ENCODE results near the gene KCNK1.

The KCNK1 gene

DNA sequence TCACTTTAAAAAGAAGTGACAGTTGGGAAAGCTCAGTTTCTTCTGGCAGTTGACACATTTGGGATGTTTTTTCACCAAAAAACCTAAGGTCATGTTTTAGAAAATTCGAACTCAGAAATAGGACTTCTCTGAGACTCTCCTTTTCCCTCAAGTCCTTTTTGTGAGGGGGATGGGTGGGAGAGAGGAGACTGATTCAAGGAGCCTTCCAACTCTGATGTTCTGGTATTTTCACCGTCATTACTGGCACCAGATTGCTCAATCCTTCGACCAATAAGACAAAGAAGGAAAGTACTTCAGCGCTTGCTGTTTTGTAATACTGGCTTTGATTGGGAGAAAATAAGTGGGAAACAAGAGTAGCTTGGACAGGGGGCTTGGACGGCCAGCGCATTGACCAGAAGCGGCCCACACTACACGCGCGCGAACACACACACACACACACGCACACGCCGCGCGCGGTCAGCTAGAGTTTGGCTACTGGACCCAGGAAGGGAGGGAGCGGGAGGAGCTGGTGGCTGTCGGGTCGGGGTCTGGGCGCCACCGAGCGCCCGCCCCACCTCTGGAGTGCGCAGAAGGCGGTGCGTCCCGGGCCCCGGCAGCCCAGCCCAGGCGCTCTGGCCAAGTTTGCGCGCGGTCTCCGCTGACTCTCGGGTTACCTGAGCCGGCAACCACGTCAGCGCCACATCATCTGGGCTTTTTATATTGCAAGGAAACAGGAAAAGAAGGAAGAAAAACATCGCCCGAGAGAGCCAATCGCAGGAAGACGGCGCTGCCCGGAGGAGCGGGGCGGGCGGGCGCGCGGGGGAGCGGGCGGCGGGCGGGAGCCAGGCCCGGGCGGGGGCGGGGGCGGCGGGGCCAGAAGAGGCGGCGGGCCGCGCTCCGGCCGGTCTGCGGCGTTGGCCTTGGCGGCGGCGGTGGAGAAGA, at the start of gene KCNK1:
Gene KCNK1 (plus strand): TSS at position 855 of the 921 bp plus-strand sequence. CDS start 66 bp downstream, at position 921.
- DNase-seq (ENCODE audit: low read depth, low spot score), result no peak

DNA sequence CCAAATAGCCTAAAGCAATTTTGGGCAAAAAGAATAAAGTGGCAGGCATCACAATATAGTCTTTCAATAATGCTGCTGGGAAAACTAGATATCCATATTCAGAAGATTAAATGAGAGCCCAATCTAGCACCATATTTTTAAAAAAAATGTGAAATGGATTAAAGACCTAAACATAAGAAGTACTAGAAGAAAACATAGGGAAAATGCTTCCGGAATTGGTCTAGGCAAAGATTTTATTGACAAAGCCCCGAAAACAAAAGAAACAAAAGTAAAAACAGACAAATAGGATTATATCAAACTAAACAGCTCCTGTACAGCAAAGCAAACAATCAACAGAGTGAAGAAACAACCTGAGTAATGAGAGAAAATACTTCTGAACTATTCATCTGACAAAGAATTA, 48.6 kb upstream of the KCNK1 start:
- DNase-seq (ENCODE audit: low read depth, low spot score), result no peak

DNA sequence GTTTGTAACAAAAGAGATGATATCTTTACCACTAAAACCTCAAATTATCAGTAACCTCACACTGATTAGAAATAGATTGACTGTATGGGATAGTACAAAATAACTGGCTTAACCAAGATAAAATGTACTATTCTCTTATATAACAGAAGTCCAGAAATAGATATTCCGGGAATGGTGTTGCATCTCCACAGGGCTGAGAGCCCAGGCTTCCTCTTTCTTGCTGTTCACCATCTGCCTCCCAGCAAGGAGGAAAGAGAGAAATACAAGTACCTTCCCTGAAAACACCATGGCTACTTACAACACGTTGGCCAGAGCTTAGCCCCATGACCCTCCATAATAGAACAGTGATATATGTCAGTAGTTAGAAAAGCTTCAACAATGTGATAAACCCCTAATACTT, 47.0 kb upstream of the KCNK1 start:
- DNase-seq (ENCODE audit: low read depth, low spot score), result no peak

DNA sequence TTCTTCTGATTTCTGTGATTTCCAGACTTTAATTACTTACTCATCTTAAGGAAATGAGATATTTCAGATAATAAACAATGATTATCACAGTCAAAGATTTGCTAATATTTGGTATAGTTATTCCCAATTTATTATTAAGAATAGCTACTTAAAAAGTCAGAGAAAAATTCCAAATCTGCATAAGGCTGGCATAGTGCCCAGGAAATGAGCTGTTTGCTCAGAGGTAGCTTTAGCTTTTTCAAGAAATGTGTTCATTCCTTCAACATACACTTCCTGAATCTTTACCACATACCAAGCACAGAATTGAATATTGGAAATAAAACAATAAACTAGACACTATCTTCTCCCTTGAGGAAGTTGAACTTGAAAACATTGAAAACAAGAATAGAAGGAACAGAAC, 44.3 kb upstream of the KCNK1 start:
- no peak for DNase-seq (ENCODE audit: low read depth, low spot score)

DNA sequence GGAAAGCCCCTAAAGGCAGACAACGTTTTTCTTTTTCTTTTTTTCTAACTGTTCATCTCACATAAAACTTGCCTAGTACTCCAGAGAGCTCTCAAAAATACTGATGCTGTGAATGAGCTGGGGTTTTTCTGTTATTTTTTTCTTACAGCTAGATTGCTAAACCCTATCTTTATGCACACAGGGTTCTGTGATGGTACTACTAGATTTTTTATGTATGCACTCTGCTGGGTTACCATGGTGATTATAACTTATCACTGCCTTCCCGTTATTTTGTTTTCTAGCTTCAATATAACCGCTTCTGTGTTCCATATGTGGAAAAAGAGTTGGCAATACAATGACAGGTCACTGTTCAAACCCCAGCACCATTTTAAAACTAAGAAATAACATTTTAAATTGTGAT, 43.7 kb upstream of the KCNK1 start:
- no peak for DNase-seq (ENCODE audit: low read depth, low spot score)

DNA sequence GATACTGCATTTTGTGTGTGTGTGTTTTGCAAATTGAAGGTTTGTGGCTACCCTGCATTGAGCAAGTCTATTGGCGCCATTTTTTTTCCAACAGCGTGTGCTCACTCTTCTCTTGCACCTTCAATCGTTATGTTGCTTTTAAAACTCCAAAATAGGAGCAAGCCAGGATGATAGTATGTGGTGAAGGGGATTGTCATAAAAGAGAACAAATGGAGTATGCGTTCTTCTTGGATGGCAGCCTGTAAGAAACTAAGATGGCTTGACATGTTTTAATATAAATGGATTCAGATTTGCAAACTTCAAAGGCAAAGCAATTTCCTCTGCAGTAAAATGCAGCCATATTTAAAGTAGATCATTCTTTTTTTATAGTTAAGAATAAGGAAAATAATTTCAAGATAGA, 43.2 kb upstream of the KCNK1 start:
- DNase-seq (ENCODE audit: low read depth, low spot score), result no peak

DNA sequence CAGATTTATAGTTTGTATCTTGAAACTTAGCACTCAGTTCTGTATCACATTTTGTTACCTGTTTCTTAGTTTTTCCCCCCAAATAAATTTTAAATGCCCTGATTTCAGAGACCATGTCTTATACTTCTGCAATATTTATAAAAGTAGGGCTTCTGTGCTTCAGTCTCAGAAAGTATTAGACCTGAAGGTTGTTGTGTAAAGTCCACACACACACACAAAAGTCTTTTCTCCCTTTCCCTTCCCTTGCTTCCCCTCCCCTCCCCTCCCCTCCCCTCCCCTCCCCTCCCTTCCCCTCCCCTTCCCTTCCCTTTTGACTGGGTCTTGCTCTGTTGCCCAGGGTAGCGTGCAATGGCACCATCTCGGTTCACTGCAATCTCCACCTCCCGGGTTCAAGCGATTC, 41.0 kb upstream of the KCNK1 start:
- no peak for DNase-seq (ENCODE audit: low read depth, low spot score)

DNA sequence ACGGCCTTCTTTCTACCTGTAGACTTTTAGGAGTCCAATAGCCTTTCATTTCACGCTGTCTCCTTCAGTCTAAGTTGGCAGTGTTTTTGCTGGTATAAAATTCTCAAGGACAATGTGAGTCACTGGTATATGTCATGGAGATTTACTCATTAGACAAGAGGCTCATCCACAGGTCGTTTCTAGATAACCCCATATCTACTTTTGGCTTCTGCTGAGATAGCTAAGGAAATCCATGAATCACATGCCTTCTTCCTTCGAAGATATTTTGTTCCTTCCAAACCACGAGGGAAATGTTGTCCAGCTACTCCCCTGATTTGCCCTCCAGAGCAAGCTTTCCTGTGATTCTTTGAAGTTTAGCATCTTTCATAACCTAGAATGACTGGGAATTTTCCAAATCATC, 38.5 kb upstream of the KCNK1 start:
- no peak for DNase-seq (ENCODE audit: low read depth, low spot score)

DNA sequence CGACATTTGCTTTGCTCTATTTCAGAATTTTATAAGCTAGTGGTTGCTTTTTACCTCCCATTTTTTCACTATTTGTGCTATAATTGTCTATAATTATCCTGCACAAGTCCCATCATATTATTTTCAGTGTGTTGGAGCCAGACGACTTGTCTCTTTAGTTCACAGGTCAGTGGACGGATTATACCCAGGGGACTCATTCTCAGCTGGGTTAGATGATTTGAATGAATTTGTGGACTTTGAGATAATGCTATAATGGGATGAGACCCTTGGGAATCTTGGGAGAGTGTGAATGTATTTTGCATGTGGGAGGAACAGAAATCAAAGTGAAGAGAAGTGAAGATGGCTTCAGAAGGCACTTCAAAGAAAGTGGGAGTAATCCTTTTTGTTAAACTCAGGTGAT, 31.5 kb upstream of the KCNK1 start:
- no peak for DNase-seq (ENCODE audit: low read depth, low spot score)

DNA sequence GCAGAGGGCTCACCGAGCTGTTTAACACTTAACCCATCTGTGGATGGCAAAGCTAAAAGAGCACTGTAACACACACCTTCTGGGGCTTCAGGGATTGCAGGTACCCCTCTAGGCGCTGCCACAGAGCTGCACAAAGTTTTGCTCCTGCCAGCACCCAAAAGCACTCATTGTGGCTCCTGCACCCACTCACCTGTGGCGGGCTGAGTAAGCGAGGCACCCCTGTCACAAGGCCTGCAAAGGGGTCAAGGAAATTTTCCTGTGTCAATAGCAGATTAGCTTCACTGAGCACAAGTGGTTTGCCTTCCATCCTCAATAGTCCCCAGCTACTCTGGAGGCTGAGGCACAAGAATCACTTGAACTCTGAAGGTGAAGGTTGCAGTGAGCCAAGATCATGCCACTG, 29.5 kb upstream of the KCNK1 start:
- no peak for DNase-seq (ENCODE audit: low read depth, low spot score)

DNA sequence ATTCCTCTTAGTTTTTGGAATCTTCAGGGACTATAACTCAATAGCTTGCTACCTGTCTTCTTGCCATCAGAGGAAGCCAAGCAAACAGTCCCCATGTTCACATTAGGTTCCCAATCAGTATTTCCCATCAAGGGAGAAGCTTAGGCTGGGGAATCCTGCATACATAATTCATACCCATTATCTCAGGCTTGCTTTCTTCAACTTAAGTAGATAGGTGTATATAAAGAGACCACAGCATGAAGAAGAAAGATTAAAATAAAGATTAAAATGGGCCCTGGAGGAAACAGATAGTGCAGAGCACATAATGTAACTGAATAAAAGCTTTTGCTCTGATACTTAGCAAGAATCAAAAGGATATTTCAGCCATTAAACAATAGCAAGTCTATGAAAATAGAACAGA, 29.0 kb upstream of the KCNK1 start:
- DNase-seq (ENCODE audit: low read depth, low spot score), result no peak

DNA sequence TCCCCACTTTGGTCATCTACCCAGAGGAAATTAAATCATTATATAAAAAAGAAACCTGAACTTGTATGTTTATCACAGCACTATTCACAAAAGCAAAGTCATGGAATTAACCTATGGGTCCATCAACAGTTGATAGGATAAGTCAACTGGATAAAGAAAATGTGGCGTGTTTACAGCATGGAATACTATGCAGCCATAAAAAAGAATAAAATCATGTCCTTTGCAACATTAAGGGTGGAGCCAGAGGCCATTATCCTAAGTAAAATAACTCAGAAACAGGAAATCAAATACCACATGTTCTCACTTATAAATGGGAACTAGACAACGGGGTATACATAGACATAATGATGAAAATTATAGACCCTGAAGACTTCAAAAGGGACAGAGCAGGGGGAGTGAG, 27.6 kb upstream of the KCNK1 start:
- DNase-seq (ENCODE audit: low read depth, low spot score), result no peak

DNA sequence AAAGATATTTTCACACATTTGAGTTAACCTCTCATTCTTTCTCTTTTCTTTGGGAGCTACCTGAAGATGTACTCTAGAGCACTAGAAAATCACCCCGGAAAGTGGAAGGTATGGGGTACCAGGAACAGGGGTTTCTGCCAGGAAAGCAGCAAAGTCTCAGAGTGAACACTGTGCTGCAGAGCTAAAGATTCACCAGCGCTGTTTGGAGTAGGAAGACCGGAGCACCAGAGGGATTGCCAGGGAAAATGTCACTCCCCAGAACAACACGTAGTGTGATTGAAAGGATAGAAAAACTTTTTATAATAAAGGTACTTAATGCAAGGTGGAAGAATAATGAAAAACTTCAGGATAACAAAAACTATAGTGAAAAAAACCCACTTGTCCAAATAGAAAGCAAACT, 26.7 kb upstream of the KCNK1 start:
- DNase-seq (ENCODE audit: low read depth, low spot score), result no peak

DNA sequence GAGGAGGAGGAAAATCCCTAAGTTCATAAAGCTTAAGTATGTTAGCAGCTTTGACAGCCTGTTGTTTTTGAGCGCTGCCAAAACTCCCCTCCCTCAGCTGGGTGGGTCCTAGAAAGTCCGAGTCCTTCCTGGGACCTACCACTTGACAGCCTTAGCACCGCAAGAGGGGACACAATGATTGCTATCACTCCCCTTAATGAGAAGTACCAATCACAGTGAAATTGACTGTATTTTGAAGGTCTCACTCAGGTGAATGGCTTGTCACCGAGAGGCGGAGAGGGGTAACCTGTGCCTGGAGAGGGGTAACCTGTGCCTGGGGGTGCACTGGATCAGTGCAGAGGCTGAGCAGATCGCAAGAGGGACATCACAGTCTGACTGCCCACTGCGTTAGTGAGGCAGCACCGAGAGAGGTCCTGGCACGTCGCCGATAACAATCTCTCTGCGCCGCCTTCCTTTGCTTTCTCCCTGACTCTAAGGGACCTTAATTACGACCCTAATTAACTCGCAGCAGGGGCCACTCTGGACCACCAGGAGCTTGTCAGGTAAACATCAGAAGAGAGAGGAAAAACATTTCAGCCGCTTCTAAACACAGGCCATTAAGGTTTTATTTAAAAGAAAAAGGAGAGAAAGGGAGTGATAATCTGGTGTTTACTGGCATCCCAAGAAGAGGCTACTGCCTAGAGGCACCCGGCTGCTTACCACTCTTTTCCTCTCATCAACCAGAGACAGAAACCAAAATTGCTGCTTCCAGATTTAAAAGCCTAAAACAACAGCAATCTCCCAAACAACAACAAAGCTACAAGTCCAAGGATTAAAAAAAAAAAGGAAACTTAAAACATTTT, 25.7 kb upstream of the KCNK1 start:
- DNase-seq (ENCODE audit: low read depth, low spot score), result no peak

DNA sequence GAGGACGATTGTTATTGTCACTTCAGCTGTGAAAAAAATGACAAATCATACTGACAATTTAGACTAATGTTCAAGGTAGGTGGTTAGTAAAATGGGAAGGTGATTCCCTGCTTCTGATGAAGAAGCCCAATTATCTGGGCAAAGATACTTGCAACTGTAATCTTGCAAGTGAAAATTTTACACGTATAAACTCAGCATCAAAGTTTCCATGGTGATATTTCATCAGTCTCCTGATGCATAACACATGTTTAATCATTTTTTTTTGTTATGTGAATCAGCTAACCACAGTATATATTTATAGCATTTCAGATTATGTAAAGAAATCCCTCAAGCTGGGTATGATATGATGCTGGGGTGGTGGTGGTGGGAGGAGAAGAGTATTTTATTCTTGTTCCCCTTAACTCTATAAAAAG, 16.4 kb upstream of the KCNK1 start:
- no peak for DNase-seq (ENCODE audit: low read depth, low spot score)

DNA sequence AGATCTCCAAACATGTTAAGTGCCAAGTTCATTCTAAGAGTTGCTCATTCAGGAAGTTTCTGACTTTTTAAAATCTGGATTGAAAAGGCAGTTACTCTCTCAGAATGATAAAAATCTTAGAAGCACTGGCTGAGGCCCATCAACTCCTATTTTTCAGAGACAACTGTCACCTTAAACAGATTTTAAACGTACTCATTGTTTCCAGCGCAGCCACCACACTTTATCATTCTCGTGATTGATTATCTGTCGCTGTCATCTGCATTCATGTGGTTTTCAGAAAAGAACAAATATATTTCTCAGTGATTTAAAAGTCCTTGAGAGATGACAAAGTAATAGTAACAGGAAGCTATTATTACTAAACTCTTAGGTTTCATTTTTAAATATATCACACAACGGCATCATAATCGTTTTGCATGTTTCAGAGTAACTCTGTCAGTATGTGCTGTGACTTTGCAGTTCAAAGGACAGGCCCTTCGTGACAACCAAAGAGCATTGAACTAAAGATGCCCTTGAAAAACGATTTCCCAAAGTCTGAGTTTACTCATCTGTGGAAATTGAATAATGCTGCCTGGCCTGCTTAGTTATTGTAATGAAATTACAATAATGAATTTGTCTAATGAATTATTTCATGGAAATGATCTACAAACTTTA, 14.9 kb upstream of the KCNK1 start:
- DNase-seq (ENCODE audit: low read depth, low spot score), result no peak

DNA sequence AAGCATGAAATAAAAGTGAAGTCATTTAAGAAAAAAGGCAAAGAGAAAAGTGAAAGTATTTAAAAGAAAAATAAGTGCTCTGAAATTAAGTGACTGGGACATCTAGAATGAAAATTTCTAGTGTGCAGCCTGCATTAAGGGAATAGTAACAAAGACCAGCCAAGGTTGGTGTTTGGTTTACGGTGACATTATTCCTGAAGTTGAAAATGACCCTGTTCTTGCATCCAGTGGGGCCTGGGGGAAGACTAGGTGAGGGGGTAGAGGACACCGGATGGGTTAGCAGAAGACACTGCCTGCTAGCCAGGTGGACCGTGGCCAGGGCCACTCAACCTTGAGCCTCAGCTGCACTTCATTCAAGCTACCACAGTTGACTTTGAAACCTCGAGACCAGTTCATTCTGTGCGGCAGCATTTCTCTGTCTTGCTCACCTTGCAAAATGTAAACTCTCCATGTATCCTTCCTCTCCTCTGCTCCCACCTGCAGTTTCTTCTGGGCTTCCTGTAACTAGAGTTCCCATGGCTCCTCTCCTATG, 14.3 kb upstream of the KCNK1 start:
- DNase-seq (ENCODE audit: low read depth, low spot score), result no peak

DNA sequence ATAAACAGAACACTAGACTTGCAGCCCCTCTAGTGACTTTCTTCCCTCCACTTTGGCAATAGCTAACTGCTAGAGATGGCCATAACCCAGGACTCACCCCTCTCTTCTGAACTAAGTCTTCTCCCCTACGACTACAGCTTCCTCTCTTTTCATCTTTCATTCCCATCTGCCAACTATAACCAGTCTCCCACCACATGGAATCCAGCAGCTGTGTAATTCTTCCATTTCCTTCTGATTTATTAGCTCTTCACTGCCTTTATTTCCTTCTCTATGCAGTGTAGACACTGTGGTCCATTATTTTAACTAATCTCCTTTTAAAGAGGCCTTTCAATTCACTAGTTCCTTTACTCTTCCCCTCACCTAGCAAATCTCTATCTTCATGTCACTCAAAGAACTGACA, 13.4 kb upstream of the KCNK1 start:
- no peak for DNase-seq (ENCODE audit: low read depth, low spot score)

DNA sequence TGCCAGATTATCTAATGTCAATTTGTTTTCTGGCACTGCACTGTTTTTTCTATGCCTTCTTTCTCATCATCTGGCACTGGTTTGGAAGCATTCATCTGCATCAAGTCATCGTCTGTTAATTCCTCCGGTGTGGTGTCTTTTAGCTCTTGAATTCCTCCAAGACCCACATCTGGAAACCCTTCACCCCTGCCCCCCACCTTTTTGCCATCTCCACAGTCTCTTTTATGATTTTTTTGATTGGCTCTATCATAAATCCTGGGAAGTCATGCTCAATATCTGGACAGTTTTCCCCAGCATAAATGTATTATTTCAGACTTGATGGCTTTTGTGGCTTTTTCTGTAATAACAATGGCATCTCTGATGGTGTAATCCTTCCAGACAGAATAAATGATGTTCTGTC, 10.4 kb upstream of the KCNK1 start:
- DNase-seq (ENCODE audit: low read depth, low spot score), result no peak

DNA sequence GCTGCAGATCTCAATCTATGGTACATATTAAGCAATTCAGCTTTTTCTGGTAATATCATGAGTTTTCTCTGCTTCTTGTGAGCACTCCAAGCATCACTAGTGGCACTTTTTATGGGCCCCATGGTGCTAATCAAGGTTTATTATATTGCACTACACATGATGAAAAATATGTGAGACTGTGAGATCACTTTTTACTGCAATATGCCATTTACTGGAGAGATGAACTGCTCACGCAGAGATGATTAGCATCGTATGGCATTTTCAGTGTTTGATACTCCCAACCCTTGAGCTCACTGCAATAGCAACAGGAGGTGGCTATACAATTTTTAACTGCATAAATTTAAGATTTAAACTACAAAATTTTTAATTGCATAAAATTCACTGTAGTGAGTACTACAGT, 8.7 kb upstream of the KCNK1 start:
- DNase-seq (ENCODE audit: low read depth, low spot score), result no peak

DNA sequence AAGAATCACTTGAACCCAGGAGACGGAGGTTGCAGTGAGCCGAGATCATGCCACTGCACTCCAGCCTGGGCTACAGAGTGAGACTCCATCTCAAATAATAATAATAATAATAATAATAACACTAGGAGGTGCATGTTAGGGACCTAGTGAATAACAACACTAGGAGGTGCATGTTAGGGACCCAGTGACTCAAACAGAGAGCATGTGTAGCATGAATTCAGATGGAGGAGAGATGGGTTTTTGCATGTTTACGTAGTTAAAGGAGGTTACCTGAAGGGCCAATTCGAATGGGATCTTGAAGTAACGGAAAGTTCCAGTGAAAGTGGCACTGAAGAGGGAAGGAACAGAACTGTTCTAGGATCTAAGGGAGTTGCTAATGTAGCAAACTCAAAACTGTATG, 7.1 kb upstream of the KCNK1 start:
- DNase-seq (ENCODE audit: low read depth, low spot score), result no peak

All from iPS DF 19.7 (cell line).